ENCODE measurements around the gene PARD3. TPM values are rescaled to one million over a fixed set of nuclear protein-coding genes. Genes with fewer than 3 reads are reported as not detected.

The PARD3 gene
- total and polyA plus RNA-seq, 8 donors: 25.6 to 54.5 (median 47.8) TPM

- DNase-seq: no peak
- Histone ChIP-seq H3K27me3 (no peaks in the 10 kb centered on the region), H3K27ac (no peak overlapping the region), H3K4me1 (no peaks in the 10 kb centered on the region), H3K9me3 (no peaks in the 10 kb centered on the region), H3K36me3 (no peaks in the 10 kb centered on the region), H3K4me3 (no peak overlapping the region)
- intact Hi-C loops (cut with DNase I): no loop called here
- ATAC-seq: no peak
- no peak for TF ChIP-seq CTCF (IDR thresholded peaks at IDR 0.05)
Measured at GRCh38 chr10:34618611-34619010, 196.5 kb downstream of the PARD3 start.

GRCh38 chr10:34615770-34616169 lies 199.3 kb downstream of the PARD3 start:
- intact Hi-C loops (cut with DNase I): no loop called here

GRCh38 chr10:34613491-34613890 lies 201.6 kb downstream of the PARD3 start:
- intact Hi-C loops (cut with DNase I): no loop called here
- no peak for TF ChIP-seq CTCF (IDR thresholded peaks at IDR 0.05)
- H3K36me3 ChIP-seq: no peaks in the 10 kb centered on the region
- ATAC-seq: no peak
- H3K9me3 ChIP-seq: no peaks in the 10 kb centered on the region
- no peak for DNase-seq
- no peak overlapping the region for H3K4me3 ChIP-seq
- no peak overlapping the region for H3K27ac ChIP-seq
- no peaks in the 10 kb centered on the region for H3K27me3 ChIP-seq
- H3K4me1 ChIP-seq: no peaks in the 10 kb centered on the region

More at GRCh38 chr10:34615770-34616169, 199.3 kb downstream of the PARD3 start:
- no peak for TF ChIP-seq CTCF (IDR thresholded peaks at IDR 0.05)
- H3K27me3 ChIP-seq: no peaks in the 10 kb centered on the region
- H3K9me3 ChIP-seq: no peaks in the 10 kb centered on the region
- no peak for ATAC-seq
- H3K4me3 ChIP-seq: no peak overlapping the region
- H3K27ac ChIP-seq: no peak overlapping the region
- no peaks in the 10 kb centered on the region for H3K4me1 ChIP-seq
- DNase-seq: no peak
- H3K36me3 ChIP-seq: no peaks in the 10 kb centered on the region

GRCh38 chr10:34612938-34613337 lies 202.2 kb downstream of the PARD3 start:
- no peak overlapping the region for H3K27ac ChIP-seq
- H3K9me3 ChIP-seq: no peaks in the 10 kb centered on the region
- no peak for DNase-seq
- H3K36me3 ChIP-seq: no peaks in the 10 kb centered on the region
- TF ChIP-seq CTCF (IDR thresholded peaks at IDR 0.05): no peak
- H3K4me1 ChIP-seq: no peaks in the 10 kb centered on the region
- intact Hi-C loops (cut with DNase I): no loop called here
- H3K27me3 ChIP-seq: no peaks in the 10 kb centered on the region
- no peak for ATAC-seq
- H3K4me3 ChIP-seq: no peak overlapping the region

- Histone ChIP-seq H3K4me1 (no peaks in the 10 kb centered on the region), H3K4me3 (no peak overlapping the region), H3K36me3 (no peaks in the 10 kb centered on the region), H3K9me3 (no peaks in the 10 kb centered on the region), H3K27ac (no peak overlapping the region), H3K27me3 (no peaks in the 10 kb centered on the region)
- intact Hi-C loops (cut with DNase I): no loop called here
- DNase-seq (no peak), ATAC-seq (no peak)
- TF ChIP-seq CTCF (IDR thresholded peaks at IDR 0.05): no peak
Measured at GRCh38 chr10:34612446-34612845, 202.7 kb downstream of the PARD3 start.
